Measurements from ENCODE around the gene IFNAR2.

- TF ChIP-seq CTCF (IDR thresholded peaks at IDR 0.05): no peak
- no peak for TF ChIP-seq POLR2A (IDR thresholded peaks at IDR 0.05)
Measured at GRCh38 chr21:33231526-33231925, 1.8 kb downstream of the IFNAR2 start.

Measured in heart left ventricle (tissue), 13 donors.